Fibroblast of lung (primary cell): ENCODE data around the gene SPINDOC. TPM values are rescaled to one million over a fixed set of nuclear protein-coding genes. Genes with fewer than 3 reads are reported as not detected.
A peak's percentile ranks its signal among the peaks of the same experiment; 100 is the strongest.

Experiments used
- DNase-seq, 2 donors: peaks; one replicate each; pipeline versions ENCODE4 v3.0.0 to v3.0.0-alpha.2; 2010; ENCODE audit warnings: low read depth in 2 of 2
- H2AFZ ChIP-seq: 2 replicates; pipeline ENCODE4 v1.5.1; 2012; ENCODE audit warnings: low read length, control low read depth, inconsistent platforms
- H3K27ac ChIP-seq: 2 replicates; pipeline ENCODE4 v1.5.1; 2011; ENCODE audit warnings: low read length, control low read depth; ENCODE audit not compliant: insufficient read depth
- H3K27me3 ChIP-seq: 2 replicates; pipeline ENCODE4 v1.5.1; 2011; ENCODE audit warnings: mild to moderate bottlenecking, low read length; ENCODE audit not compliant: control insufficient read depth, insufficient read depth
- H3K36me3 ChIP-seq: 2 replicates; pipeline ENCODE4 v1.5.1; 2011; ENCODE audit warnings: low read length; ENCODE audit not compliant: control insufficient read depth, insufficient read depth
- H3K4me1 ChIP-seq: 2 replicates; pipeline ENCODE4 v1.5.1; 2011; ENCODE audit warnings: low read length; ENCODE audit not compliant: control insufficient read depth, insufficient read depth; ENCODE audit errors: extremely low read depth
- H3K4me2 ChIP-seq: 2 replicates; pipeline ENCODE4 v1.5.1; 2011; ENCODE audit warnings: low read length, control low read depth; ENCODE audit not compliant: insufficient read depth; ENCODE audit errors: extremely low read depth
- H3K4me3 ChIP-seq, 4 experiments: fragments of 200-600 bp in 1 of 4; sonication (generic) in 1 of 4; replicated peaks in 1 of 4; 2 replicates each; pipeline ENCODE4 v1.5.1; 2011 to 2016; ENCODE audit warnings: low read length in 4 of 4, low read depth in 3 of 4, mild to moderate bottlenecking in 3 of 4, control low read depth in 2 of 4, inconsistent platforms in 1 of 4, mixed read lengths in 1 of 4; ENCODE audit not compliant: insufficient read depth in 1 of 4; ENCODE audit errors: control extremely low read depth in 1 of 4
- H3K79me2 ChIP-seq: 2 replicates; pipeline ENCODE4 v1.5.1; 2012; ENCODE audit warnings: mild to moderate bottlenecking, low read length, inconsistent platforms; ENCODE audit not compliant: control insufficient read depth, insufficient read depth
- H3K9ac ChIP-seq: 2 replicates; pipeline ENCODE4 v1.5.1; 2011; ENCODE audit warnings: mild to moderate bottlenecking, low read length, control low read depth; ENCODE audit not compliant: insufficient read depth
- H3K9me3 ChIP-seq: 2 replicates; pipeline ENCODE4 v1.5.1; 2012; ENCODE audit warnings: low read depth, low read length; ENCODE audit not compliant: control insufficient read depth, insufficient read depth
- H4K20me1 ChIP-seq: 2 replicates; pipeline ENCODE4 v1.5.1; 2011; ENCODE audit warnings: low read length; ENCODE audit not compliant: control insufficient read depth, insufficient read depth; ENCODE audit errors: extremely low read depth
- EZH2 ChIP-seq: IDR thresholded peaks from 2 replicates; pipeline ENCODE4 v1.5.1; 2012; ENCODE audit warnings: low read length, control low read depth, mild to moderate bottlenecking; ENCODE audit errors: missing control alignments
- polyA plus RNA-seq, 2 donors: library from polyadenylated mRNA; depleted of rRNA in 1 of 2; stranded (reverse) in 1 of 2; unstranded in 1 of 2; fragments of >200 nt; gene quantifications; 2 replicates each; pipeline ENCODE4 v1.2.1, GENCODE V29; 2011 to 2012; ENCODE audit warnings: missing spikeins in 1 of 2
- total RNA-seq: library from RNA; depleted of rRNA; stranded (reverse); fragments of >200 nt; gene quantifications from 2 replicates; pipeline ENCODE4 v1.2.1, GENCODE V29; 2014
- TF ChIP-seq, protein P1 (sequence below), 2 donors: IDR thresholded peaks in 1 of 2; conservative IDR thresholded peaks in 1 of 2; 1 replicate in 1 of 2; 2 replicates in 1 of 2; pipeline ENCODE4 v1.5.1; 2011 to 2012; ENCODE audit warnings: low read length in 2 of 2, control low read depth in 1 of 2, inconsistent platforms in 1 of 2, low read depth in 1 of 2, mild to moderate bottlenecking in 1 of 2

SPINDOC gene
- total and polyA plus RNA-seq, 2 donors (not counting 1 experiment from before 2014, with no cell fraction given): 10.7 to 10.9 TPM

DNA sequence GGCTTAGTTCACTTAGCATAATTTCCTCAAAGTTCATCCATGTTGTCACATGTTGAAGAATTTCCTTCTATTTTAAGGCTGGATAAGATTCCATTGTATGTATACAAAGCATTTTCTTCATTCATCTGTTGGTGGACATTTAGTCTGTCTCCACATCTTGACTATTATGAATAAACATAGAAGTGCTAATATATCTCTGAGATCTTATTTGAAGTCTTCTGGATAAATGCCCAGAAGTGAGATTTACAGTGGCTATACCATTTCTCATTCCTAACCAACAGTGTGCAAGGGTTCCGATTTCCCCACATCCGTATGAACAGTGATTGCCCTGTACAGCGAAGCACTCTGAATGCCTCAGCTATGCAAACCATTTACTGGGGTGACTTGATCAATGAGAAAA lies 38.1 kb upstream of the SPINDOC start:
- TF ChIP-seq, protein P1, sequence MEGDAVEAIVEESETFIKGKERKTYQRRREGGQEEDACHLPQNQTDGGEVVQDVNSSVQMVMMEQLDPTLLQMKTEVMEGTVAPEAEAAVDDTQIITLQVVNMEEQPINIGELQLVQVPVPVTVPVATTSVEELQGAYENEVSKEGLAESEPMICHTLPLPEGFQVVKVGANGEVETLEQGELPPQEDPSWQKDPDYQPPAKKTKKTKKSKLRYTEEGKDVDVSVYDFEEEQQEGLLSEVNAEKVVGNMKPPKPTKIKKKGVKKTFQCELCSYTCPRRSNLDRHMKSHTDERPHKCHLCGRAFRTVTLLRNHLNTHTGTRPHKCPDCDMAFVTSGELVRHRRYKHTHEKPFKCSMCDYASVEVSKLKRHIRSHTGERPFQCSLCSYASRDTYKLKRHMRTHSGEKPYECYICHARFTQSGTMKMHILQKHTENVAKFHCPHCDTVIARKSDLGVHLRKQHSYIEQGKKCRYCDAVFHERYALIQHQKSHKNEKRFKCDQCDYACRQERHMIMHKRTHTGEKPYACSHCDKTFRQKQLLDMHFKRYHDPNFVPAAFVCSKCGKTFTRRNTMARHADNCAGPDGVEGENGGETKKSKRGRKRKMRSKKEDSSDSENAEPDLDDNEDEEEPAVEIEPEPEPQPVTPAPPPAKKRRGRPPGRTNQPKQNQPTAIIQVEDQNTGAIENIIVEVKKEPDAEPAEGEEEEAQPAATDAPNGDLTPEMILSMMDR (conservative IDR thresholded peaks at IDR 0.05 in 1 of 2, IDR thresholded peaks at IDR 0.05 in 1 of 2; ENCODE audit: low read depth in 1 of 2, low read length in 2 of 2): no peak
- TF ChIP-seq EZH2: no peak
- no peak for DNase-seq
- H3K4me1 ChIP-seq: no peaks in the 10 kb centered on the region
- H3K27me3 ChIP-seq: no peaks in the 10 kb centered on the region
- no peaks in the 10 kb centered on the region for H4K20me1 ChIP-seq
- no peak overlapping the region for H3K9ac ChIP-seq
- no peak overlapping the region for H3K4me3 ChIP-seq
- no peaks in the 10 kb centered on the region for H3K36me3 ChIP-seq
- H2AFZ ChIP-seq: no peak overlapping the region
- no peaks in the 10 kb centered on the region for H3K9me3 ChIP-seq
- no peak overlapping the region for H3K4me2 ChIP-seq
- H3K79me2 ChIP-seq: no peaks in the 10 kb centered on the region
- H3K27ac ChIP-seq: no peak overlapping the region

DNA sequence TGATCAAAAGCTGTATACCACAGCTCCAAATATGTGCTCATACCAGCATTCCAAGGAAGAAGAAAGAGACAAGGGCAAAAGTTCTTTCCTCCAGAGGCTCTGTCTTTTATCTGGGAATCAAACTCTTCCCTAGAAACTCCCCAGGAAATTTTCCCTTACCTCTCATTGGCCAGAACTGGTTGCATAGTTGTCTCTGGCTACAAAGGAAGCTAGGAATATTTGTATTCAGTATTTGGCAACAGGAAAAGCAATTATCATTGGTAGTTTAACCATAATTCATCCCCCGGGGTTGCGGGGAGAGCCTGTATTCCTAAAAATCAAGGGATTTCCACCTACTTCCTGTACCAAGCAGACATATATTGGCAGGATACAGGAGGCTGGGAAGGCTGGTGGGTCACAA lies 34.2 kb upstream of the SPINDOC start:
- Histone ChIP-seq H3K4me3 (no peak overlapping the region), H3K4me1 (no peaks in the 10 kb centered on the region), H4K20me1 (no peaks in the 10 kb centered on the region), H3K27ac (no peak overlapping the region), H3K9ac (no peak overlapping the region), H2AFZ (no peak overlapping the region), H3K36me3 (no peaks in the 10 kb centered on the region), H3K9me3 (no peaks in the 10 kb centered on the region), H3K79me2 (no peaks in the 10 kb centered on the region), H3K27me3 (no peaks in the 10 kb centered on the region), H3K4me2 (no peak overlapping the region)
- DNase-seq: peak in 1 of 2 donors; percentile 27
- no peak for TF ChIP-seq EZH2
- TF ChIP-seq, protein P1 (conservative IDR thresholded peaks at IDR 0.05 in 1 of 2, IDR thresholded peaks at IDR 0.05 in 1 of 2; ENCODE audit: low read depth in 1 of 2, low read length in 2 of 2): no peak

DNA sequence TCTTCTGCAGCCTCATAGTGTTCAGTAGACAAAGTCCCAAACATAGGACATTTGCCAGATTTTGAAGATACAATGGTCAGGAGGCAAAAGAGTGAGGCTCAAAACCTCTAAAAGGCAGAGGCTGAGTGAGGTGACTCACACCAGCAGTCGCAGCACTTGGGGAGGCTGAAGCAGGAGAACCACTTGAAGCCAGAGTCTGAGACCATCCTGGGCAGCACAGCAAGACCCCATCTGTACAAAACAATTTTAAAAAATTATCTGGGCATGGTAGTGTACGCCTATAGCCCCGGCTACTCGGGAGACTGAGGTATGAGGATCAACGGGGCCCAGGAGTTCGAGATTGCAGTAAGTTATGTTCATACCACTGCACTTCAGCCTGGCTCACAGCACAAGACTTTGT lies 30.5 kb upstream of the SPINDOC start:
- DNase-seq: no peak
- Histone ChIP-seq H4K20me1 (no peaks in the 10 kb centered on the region), H3K4me1 (no peaks in the 10 kb centered on the region), H2AFZ (no peak overlapping the region), H3K27me3 (no peaks in the 10 kb centered on the region), H3K4me3 (no peak overlapping the region), H3K4me2 (no peak overlapping the region), H3K9me3 (no peaks in the 10 kb centered on the region), H3K79me2 (no peaks in the 10 kb centered on the region), H3K27ac (no peak overlapping the region), H3K9ac (no peak overlapping the region), H3K36me3 (no peaks in the 10 kb centered on the region)
- TF ChIP-seq, protein P1 (conservative IDR thresholded peaks at IDR 0.05 in 1 of 2, IDR thresholded peaks at IDR 0.05 in 1 of 2; ENCODE audit: low read depth in 1 of 2, low read length in 2 of 2): no peak
- no peak for TF ChIP-seq EZH2
